GM12872 (cell line): ENCODE results near the gene CHFR.

Source experiments
- CTCF ChIP-seq: IDR thresholded peaks from 3 replicates; pipeline ENCODE4 v1.5.1; 2011; ENCODE audit warnings: low read depth, mild to moderate bottlenecking, low read length, moderate library complexity; ENCODE audit not compliant: insufficient read depth

The CHFR gene

GRCh38 chr12:132887513-132888351 is at the start of gene CHFR:
TSS of gene CHFR (minus strand) at chr12:132887605. CDS start at chr12:132887328, 277 bp downstream.
- no peak for TF ChIP-seq CTCF

- no peak for TF ChIP-seq CTCF
Measured at GRCh38 chr12:132936163-132936562, 48.8 kb upstream of the CHFR start.

- no peak for TF ChIP-seq CTCF
Measured at GRCh38 chr12:132926415-132926833, 39.0 kb upstream of the CHFR start.

- no peak for TF ChIP-seq CTCF
Measured at GRCh38 chr12:132925597-132926414, 38.4 kb upstream of the CHFR start.

GRCh38 chr12:132924356-132924755 is 37.0 kb upstream of the CHFR start:
- no peak for TF ChIP-seq CTCF

- no peak for TF ChIP-seq CTCF
Measured at GRCh38 chr12:132923356-132923909, 36.0 kb upstream of the CHFR start.

- TF ChIP-seq CTCF, result no peak
Measured at GRCh38 chr12:132922676-132923075, 35.3 kb upstream of the CHFR start.
